Measurements from ENCODE around the gene CLCN6.
"Not testable (repeated sequence)": the region's sequence is repeated elsewhere in the genome, so short reads cannot be mapped to it uniquely, and the experiment has no call there.

Gene CLCN6

DNA sequence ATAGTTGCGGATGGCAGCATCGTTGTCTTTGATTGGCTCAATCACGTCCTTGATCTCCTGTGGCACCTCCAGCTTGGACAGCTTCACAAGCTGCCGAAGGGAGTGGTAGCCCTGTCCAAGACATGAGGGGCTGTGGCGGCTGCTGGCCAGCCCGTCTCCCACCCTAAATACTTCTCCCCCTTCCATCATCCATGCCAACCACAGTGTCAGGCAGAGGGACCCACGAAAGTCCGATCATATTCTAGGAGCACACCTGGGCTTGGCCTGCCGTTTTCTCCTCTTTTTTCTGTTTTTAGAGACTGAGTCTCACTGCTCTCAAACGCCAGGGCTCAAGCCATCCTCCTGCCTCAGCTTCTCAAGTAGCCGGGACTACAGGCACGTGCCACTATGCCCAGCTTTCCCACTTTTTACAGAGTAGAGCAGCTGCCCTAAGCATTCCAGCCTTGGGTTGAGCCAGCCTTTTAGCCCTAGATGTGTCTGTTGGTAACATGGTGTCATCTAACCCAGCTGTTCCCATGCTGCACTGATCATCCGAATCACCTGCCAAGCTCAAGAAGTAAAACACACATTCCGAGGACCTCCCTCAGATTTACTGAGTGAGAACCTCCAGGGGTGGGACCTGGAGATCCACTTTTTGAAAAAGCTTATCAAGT, 10.6 kb upstream of the CLCN6 start:
- DNase-seq = no peak

DNA sequence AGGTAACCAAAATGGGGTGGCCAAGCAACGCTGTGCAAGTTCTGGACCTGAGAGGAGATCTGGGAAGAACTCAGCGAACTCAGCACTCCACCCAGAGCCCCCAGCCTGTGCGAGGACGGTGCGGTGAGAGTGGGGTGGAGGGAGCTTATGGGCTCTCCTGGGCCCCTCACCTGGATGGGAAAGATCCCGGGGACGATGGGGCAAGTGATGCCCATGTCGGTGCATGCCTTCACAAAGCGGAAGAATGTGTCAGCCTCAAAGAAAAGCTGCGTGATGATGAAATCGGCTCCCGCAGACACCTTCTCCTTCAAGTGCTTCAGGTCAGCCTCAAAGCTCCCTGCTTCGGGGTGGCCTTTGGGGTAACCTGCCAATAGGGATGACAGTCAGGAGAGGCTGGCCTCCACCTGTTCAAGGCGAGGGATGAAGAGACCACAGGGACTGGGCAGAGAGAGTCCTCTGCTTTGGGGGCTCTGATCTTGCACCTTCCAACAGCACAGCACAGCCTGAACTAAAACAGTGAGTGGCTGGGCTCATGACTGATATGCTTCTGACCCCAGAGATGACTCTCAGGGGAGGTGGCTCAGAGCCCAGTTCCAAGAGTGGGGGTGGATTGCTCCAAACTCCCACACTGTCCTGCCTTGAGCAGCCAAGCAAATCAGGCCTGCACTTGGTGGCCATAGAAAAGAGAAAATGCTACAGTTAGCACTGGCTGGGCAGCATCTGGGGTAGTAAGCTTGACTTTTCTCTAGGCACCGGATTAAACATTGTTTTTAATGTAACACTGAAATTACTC, 9.8 kb upstream of the CLCN6 start:
- no peak for DNase-seq

- peak; percentile 25 for DNase-seq
Measured at GRCh38 chr1:11797525-11798216, 8.3 kb upstream of the CLCN6 start.

GRCh38 chr1:11799099-11799498, 6.9 kb upstream of the CLCN6 start:
- no peak for DNase-seq

GRCh38 chr1:11799896-11800295, 6.1 kb upstream of the CLCN6 start:
- no peak for DNase-seq

- no peak for DNase-seq
Measured at GRCh38 chr1:11800391-11800755, 5.6 kb upstream of the CLCN6 start.

DNA sequence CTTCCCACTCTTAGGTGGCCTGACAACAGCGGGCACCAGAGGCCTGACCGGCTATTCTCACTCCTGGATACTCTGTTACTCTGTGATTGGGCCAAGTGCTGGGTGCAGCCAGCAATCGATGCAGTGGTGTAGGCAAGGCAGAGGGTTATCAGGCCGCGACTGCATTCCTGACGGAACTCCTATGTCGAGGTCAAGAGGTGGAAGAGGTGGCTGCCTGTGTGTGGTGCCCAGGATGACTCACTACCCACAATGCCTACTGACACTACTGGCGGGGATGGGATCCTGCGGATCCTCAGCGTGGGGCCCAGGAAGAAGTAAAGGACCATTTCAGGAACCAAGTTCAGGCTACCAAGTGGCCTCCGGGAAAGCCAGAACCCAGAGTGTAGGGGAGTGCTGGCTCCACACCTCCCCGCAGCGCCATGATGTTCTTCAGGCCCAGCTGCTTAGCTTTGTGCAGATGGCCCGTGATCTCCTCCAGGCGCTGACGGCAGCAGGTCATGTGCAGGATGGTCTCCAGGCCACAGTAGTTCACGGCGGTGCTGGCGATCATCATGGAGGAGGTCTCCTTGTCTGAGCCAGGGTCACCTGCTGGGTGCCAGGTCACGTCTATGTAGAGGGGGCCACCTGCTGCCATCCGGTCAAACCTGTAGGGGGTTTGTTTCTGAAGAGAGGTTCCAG, 5.1 kb upstream of the CLCN6 start:
- no peak for DNase-seq

DNA sequence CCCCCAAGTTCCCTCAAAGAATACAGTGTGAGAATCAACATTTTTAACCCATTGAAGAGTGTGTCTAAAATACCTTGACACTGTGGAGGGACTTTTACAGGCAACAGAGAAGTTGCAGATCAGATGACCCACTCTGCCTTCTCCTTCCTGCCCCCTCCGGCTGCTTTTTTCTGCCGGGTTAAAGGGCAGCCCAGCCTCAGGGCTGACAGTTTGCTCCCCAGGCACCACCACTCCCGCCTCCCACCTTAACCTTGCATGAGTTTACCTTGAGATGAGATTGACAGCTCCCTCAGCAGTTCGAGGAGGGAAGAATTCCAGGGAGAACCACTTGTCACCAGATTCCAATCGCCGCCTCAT, 3.4 kb upstream of the CLCN6 start:
- no peak for DNase-seq

DNA sequence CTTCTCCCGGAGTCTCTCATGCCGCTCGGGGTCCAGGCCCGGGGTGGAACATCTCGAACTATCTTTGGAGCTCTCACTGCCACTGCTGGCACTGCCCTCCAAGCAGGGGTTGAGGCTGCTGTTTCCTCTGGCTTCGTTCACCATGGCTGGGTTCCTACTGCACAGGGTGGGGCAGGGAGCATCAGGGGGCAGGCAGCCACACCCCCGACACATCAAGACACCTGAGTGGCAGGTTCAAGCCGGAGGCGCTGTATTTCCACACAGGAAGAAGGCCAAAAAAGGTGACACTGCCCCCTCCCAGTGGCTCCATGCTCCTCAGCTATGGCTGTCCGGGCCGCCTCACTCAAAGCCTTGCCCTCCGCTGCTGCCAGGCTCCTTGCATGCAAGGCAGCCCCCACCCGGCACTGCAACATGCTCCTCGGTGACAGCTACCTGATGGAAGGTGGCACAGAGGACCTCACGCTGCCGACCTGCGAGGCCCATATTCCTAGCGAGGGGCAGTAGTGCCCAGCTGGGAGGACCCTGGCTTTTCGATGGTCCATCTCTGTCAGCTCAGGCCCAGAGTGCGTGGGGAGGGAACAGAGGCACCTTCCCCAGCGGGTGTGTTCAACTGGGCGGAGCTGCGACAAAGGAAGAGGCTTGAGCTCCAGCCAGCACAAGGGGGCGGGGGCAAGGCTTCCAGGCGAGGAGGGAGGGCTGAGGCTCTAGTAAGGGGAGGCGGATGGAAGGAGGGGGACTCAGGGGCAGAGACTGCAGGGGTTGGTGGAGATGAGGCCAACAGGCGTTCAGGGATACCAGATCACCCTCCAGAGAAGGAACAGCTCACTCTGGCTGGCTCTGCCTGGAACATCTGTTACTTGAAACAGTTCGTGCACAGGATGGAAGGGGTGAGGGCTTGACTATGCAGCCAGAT, 2.8 kb upstream of the CLCN6 start:
- peak; percentile 97 for DNase-seq

DNA sequence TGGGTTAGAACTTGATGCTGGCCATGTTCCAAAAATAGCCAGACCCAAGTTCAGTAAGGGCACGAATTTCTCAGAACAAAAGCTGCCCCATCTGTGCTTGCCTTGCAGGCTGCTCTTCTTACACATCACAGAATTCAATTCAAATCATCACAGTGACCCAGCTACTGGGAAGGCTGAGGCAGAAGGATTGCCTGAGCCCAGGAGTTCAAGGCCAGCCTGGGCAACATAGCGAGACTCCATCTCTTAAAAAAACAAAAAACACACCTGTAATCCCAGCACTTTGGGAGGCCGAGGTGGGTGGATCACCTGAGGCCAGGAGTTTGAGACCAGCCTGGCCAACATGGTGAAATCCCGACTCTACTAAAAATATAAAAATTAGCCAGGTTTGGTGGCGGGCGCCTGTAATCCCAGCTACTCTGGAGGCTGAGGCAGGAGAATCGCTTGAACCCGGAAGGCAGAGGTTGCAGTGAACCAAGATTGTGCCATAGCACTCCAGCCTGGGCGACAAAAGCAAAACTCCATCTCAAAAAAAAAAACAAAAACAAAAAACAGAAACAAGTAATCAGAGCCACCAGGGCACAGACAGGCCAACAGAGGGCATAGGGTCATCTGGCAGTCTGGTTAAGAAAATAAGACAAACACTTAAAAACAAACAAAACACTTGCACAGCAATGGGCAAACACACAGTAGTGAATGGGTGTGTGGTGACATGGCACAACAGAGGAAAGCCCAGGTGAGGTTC, 1.9 kb upstream of the CLCN6 start:
- DNase-seq = not testable (repeated sequence)

DNA sequence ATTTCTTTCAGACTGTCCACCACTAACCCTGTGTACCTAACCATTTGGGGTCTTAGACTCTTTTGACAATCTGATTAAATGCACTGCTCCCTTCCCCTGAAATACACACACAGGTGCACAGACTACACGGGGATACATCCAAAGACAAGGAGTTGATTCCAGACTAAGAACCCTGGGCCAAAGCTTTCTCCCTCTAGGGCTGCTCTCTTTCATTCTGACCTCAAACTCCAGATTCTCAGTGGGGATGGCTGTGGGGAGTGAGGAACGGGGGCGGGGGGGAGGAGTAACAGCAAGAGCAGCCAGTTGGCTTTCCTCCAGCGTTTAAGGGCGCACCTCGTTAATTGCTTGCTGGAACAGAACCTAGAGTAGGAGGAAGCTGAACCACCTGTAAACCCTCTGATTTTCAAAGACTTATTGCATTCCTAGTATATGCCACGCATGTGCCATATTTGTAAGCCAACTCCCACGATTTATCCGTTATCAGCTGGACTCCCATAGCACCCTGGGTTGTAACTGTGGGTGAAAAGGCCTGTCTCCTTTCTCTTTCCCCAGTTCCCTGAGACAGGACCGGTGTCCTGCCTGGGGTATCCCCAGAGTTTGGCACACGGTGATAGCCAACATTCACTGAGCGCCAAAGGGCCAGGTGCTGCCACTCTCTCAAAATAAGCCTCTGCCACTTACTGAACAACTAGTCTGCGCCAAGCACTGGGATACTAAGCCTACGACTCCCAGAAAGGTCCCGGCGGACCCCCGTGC, 1.1 kb upstream of the CLCN6 start:
- DNase-seq = peak; percentile 40

GRCh38 chr1:11806307-11806936, 431 bp downstream of the CLCN6 start:
- peak; percentile 44 for DNase-seq

DNA sequence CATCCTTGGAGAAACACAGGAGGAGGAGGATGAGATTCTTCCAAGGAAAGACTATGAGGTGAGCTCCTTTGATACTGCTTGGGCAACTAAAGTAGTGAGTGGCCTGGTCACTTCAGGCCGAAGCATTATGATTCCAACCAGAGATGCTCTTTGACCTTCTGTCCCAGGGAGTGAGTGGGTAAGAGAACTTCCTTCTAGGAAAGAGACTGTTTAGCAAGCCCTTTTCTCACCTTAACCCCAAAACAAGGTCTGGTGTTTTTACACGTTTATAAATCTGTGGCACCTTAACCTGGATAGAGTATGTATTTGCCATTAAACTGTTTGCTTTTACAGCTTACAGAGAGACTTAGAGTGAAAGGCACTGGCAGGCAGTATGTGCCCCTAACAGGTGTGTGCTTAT, 1.1 kb downstream of the CLCN6 start:
- DNase-seq = no peak

GRCh38 chr1:11813021-11813420, 7.0 kb downstream of the CLCN6 start:
- no peak for DNase-seq

GRCh38 chr1:11817192-11817591, 11.2 kb downstream of the CLCN6 start:
- DNase-seq = no peak

DNA sequence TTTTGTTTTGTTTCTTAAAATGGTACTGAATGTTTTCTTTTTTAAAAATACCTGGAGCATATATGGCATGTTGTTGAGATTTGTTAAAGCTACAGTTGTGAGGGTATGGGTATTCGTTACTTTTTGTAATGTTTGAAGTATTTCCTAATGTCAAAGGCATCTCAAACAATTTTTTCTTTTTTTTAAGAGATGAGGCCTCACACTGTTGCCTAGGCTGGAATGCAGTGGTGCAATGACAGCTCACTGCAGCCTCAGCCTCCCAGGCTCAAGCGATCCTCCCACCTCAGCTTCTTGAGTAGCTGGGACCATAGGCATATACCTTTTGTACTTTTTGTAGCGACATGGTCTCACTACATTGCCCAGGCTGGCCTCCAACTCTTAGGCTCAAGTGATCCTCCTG, 16.1 kb downstream of the CLCN6 start:
- DNase-seq = no peak

DNA sequence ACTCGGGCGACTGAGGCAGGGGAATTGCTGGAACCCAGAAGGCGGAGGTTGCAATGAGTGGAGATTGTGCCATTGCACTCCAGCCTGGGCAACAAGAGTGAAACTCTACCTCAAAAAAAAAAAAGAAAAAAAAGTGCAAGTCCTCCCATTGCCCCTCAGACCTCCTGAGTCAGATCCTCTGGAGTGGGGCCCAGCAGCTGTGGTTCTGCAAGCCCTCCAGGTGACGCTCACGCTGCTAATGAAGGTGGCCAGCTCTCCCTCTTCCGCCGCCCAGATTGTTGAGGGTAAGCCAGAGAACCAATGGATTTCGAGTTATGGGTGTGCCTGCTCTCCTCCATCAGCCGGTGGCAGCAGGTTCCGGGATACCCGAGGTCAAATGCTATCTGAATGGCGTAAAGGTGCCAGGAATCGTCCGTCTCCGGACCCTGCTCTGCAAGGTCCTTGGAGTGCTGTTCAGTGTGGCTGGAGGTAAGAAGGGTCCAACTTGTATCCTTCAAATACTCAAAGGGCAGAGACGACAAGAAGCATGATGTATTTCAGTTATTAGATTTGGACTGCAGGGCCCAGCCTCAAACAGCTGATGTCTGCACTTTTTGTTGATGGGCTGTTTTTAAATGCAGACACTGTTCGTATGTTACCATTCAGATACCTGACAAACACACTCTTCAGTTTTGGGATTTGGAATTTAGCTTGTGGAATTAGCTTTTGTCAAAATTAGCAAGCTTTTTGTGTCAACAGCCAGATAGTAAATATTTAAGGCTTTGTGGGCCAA, 17.6 kb downstream of the CLCN6 start:
- no peak for DNase-seq

GRCh38 chr1:11825131-11825530, 19.1 kb downstream of the CLCN6 start:
- no peak for DNase-seq

DNA sequence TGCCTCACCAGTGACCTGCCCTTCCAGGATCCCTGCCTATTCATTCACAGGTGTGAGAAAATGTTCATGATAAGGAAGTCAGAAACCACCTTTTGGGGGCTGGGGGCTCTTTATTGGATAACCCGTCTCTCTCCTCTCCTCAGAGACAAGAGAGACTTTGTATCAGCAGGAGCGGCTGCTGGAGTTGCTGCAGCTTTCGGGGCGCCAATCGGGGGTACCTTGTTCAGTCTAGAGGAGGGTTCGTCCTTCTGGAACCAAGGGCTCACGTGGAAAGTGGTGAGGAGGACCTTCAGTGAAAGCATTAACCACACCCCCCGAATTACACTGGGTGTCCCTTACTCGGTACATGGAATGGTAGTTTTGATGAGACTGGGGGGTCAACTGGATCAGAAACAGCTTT, 21.0 kb downstream of the CLCN6 start:
- DNase-seq = no peak

DNA sequence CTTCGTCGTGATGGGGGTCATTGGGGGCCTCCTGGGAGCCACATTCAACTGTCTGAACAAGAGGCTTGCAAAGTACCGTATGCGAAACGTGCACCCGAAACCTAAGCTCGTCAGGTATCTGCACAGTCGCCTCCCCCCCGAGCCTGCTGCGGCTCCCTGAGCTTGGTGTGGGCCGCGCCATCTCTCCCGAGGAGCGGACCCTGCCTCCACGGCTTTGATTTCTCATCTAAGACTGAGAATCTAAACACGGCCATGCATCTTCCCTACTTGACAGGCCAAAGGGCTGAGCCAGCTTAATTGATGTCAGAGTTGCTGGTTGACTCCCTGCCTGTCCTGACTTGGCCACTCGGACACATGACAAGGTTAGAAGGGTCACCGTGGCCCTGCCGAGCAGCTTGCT, 22.5 kb downstream of the CLCN6 start:
- DNase-seq = no peak

Data from HCEC 1CT (cell line).